HK-2 (cell line): ENCODE measurements around the gene ORM1.
"Not testable (repeated sequence)": the region's sequence is repeated elsewhere in the genome, so short reads cannot be mapped to it uniquely, and the experiment has no call there.

Experiments used
- DNase-seq: peaks from one replicate; pipeline ENCODE4 v3.0.0-alpha.2; 2018; ENCODE audit not compliant: unreplicated experiment

The ORM1 gene

GRCh38 chr9:114325684-114326254 is 2.9 kb downstream of the ORM1 start:
- DNase-seq: not testable (repeated sequence)

GRCh38 chr9:114327749-114328148 is 4.9 kb downstream of the ORM1 start:
- DNase-seq: no peak

- not testable (repeated sequence) for DNase-seq
Measured at GRCh38 chr9:114328357-114328820, 5.5 kb downstream of the ORM1 start.

GRCh38 chr9:114328937-114329624 is 6.2 kb downstream of the ORM1 start:
- DNase-seq: not testable (repeated sequence)

GRCh38 chr9:114329625-114330022 is 6.7 kb downstream of the ORM1 start, which contains the start of gene ORM2:
ORM2 (plus strand) TSS chr9:114329869; CDS start chr9:114329905, 36 bp downstream.
- DNase-seq: not testable (repeated sequence)

GRCh38 chr9:114330636-114331035 is 7.7 kb downstream of the ORM1 start:
- no peak for DNase-seq

GRCh38 chr9:114331229-114332195 is 8.6 kb downstream of the ORM1 start:
- DNase-seq: not testable (repeated sequence)

- DNase-seq: not testable (repeated sequence)
Measured at GRCh38 chr9:114332474-114333040, 9.7 kb downstream of the ORM1 start.

- not testable (repeated sequence) for DNase-seq
Measured at GRCh38 chr9:114333718-114334117, 10.8 kb downstream of the ORM1 start.

GRCh38 chr9:114334490-114334889 is 11.6 kb downstream of the ORM1 start:
- no peak for DNase-seq

GRCh38 chr9:114335745-114336144 is 12.8 kb downstream of the ORM1 start:
- no peak for DNase-seq

GRCh38 chr9:114336157-114336556 is 13.3 kb downstream of the ORM1 start:
- DNase-seq: no peak

GRCh38 chr9:114336699-114337395 is 13.9 kb downstream of the ORM1 start:
- DNase-seq: no peak

GRCh38 chr9:114338187-114338586 is 15.3 kb downstream of the ORM1 start:
- no peak for DNase-seq

- DNase-seq: peak; percentile 65
Measured at GRCh38 chr9:114339130-114339908, 16.4 kb downstream of the ORM1 start.

GRCh38 chr9:114341152-114341830 is 18.4 kb downstream of the ORM1 start:
- no peak for DNase-seq

GRCh38 chr9:114341991-114342390 is 19.1 kb downstream of the ORM1 start:
- DNase-seq: no peak

- DNase-seq: no peak
Measured at GRCh38 chr9:114342755-114343440, 20.0 kb downstream of the ORM1 start.
